Astrocyte (in vitro differentiated cells and primary cell): ENCODE measurements around the gene NAA35.

Experiments used
- CTCF ChIP-seq: IDR thresholded peaks from 2 replicates; pipeline ENCODE4 v1.5.1; 2011; ENCODE audit warnings: low read depth, mild to moderate bottlenecking, inconsistent platforms, low read length, moderate library complexity; ENCODE audit not compliant: insufficient read depth
- EZH2 ChIP-seq: IDR thresholded peaks from 2 replicates; pipeline ENCODE4 v1.6.1; 2012; ENCODE audit warnings: mild to moderate bottlenecking, low read length, inconsistent platforms; ENCODE audit not compliant: insufficient read depth

- TF ChIP-seq CTCF: no peak
- no peak for TF ChIP-seq EZH2
These were observed 128.4 kb downstream of the NAA35 start for GRCh38 chr9:86069206-86069869.
